WTC11 (cell line): ENCODE results near the gene UNC50. TPM values are rescaled to one million over a fixed set of nuclear protein-coding genes. Genes with fewer than 3 reads are reported as not detected.

Experiments
- ATAC-seq: fragments of 200-7000 bp; cut with Tn5 transposase; 2 replicates; pipeline ENCODE4 v1.10.0; 2021; ENCODE audit warnings: mild to moderate bottlenecking, moderate library complexity
- CTCF ChIA-PET: fragments of 300-600 bp; sonication (Branson Sonifier 250); formaldehyde crosslinking; loops from one replicate; lab custom pipeline; 2021; ENCODE audit warnings: antibody characterized with exemption; lab: Charles Lee
- POLR2A ChIA-PET: fragments of 350-600 bp; sonication (Branson Sonifier 250); formaldehyde crosslinking; loops from one replicate; lab custom pipeline; 2021; ENCODE audit warnings: antibody characterized with exemption; lab: Charles Lee
- DNase-seq: peaks from one replicate; pipeline ENCODE4 v3.0.0; 2021; ENCODE audit warnings: low spot score
- H3K27ac Mint-ChIP-seq: 2 replicates; pipeline ENCODE4 v1.8.0; 2021; ENCODE audit warnings: mixed read lengths
- H3K27me3 Mint-ChIP-seq: 2 replicates; pipeline ENCODE4 v1.8.0; 2021; ENCODE audit warnings: low read depth, mild to moderate bottlenecking, moderate library complexity, mixed read lengths
- H3K36me3 Mint-ChIP-seq: 2 replicates; pipeline ENCODE4 v1.8.0; 2021; ENCODE audit warnings: mixed read lengths
- H3K4me1 Mint-ChIP-seq: 2 replicates; pipeline ENCODE4 v1.8.0; 2022; ENCODE audit warnings: mixed read lengths
- H3K4me3 Mint-ChIP-seq: 2 replicates; pipeline ENCODE4 v1.8.0; 2021; ENCODE audit warnings: mild to moderate bottlenecking, moderate library complexity, mixed read lengths
- H3K9me3 Mint-ChIP-seq: 2 replicates; pipeline ENCODE4 v1.8.0; 2021; ENCODE audit warnings: mixed read lengths
- ATF6 ChIP-seq: sonication (generic); formaldehyde crosslinking; IDR thresholded peaks from 2 replicates; pipeline ENCODE4 v1.8.1; 2023; ENCODE audit warnings: mild to moderate bottlenecking, missing genetic modification reagents
- CREB1 ChIP-seq: sonication (generic); formaldehyde crosslinking; IDR thresholded peaks from 2 replicates; pipeline ENCODE4 v1.8.0; 2023; ENCODE audit warnings: mild to moderate bottlenecking, missing genetic modification reagents
- CREM ChIP-seq: sonication (generic); formaldehyde crosslinking; IDR thresholded peaks from 2 replicates; pipeline ENCODE4 v1.8.1; 2022; ENCODE audit warnings: mild to moderate bottlenecking, missing genetic modification reagents, moderate library complexity
- ELF4 ChIP-seq: sonication (generic); formaldehyde crosslinking; IDR thresholded peaks from 2 replicates; pipeline ENCODE4 v1.8.1; 2022; ENCODE audit warnings: low read depth, mild to moderate bottlenecking, moderate library complexity, missing genetic modification reagents
- ESRRA ChIP-seq: sonication (generic); formaldehyde crosslinking; IDR thresholded peaks from 2 replicates; pipeline ENCODE4 v1.8.1; 2022; ENCODE audit warnings: mild to moderate bottlenecking, missing genetic modification reagents, borderline replicate concordance
- ETV6 ChIP-seq: sonication (generic); formaldehyde crosslinking; IDR thresholded peaks from 2 replicates; pipeline ENCODE4 v1.8.1; 2022; ENCODE audit warnings: mild to moderate bottlenecking, missing genetic modification reagents
- GTF2I ChIP-seq: fragments of 250-450 bp; sonication (Bioruptor Pico); conservative IDR thresholded peaks from 2 replicates; pipeline ENCODE4 v1.4.0; 2021; ENCODE audit warnings: mild to moderate bottlenecking
- MLX ChIP-seq: sonication (generic); formaldehyde crosslinking; IDR thresholded peaks from 2 replicates; pipeline ENCODE4 v1.8.1; 2023; ENCODE audit warnings: mild to moderate bottlenecking, missing genetic modification reagents, moderate library complexity
- MXD4 ChIP-seq: fragments of 250-450 bp; sonication (Bioruptor Pico); IDR thresholded peaks from 2 replicates; pipeline ENCODE4 v1.8.0; 2021; ENCODE audit warnings: mild to moderate bottlenecking, moderate library complexity, borderline replicate concordance
- MYBL2 ChIP-seq: sonication (generic); formaldehyde crosslinking; IDR thresholded peaks from 2 replicates; pipeline ENCODE4 v1.8.1; 2023; ENCODE audit warnings: mild to moderate bottlenecking, moderate library complexity, missing genetic modification reagents
- RELA ChIP-seq: sonication (generic); formaldehyde crosslinking; IDR thresholded peaks from 2 replicates; pipeline ENCODE4 v1.8.1; 2022; ENCODE audit warnings: missing genetic modification reagents, mild to moderate bottlenecking, borderline replicate concordance
- RORB ChIP-seq: fragments of 250-450 bp; sonication (Bioruptor Pico); IDR thresholded peaks from 2 replicates; pipeline ENCODE4 v1.9.0; 2021; ENCODE audit warnings: mild to moderate bottlenecking
- SMAD3 ChIP-seq: sonication (generic); formaldehyde crosslinking; IDR thresholded peaks from 2 replicates; pipeline ENCODE4 v1.8.0; 2022; ENCODE audit warnings: missing genetic modification reagents, mild to moderate bottlenecking, borderline replicate concordance
- TEAD1 ChIP-seq: sonication (generic); formaldehyde crosslinking; IDR thresholded peaks from 2 replicates; pipeline ENCODE4 v1.8.0; 2022; ENCODE audit warnings: mild to moderate bottlenecking, missing genetic modification reagents
- TEAD4 ChIP-seq: sonication (generic); formaldehyde crosslinking; IDR thresholded peaks from 2 replicates; pipeline ENCODE4 v1.8.0; 2022; ENCODE audit warnings: mild to moderate bottlenecking, missing genetic modification reagents
- ZBTB43 ChIP-seq: sonication (generic); formaldehyde crosslinking; IDR thresholded peaks from 2 replicates; pipeline ENCODE4 v1.8.1; 2023; ENCODE audit warnings: mild to moderate bottlenecking, missing genetic modification reagents
- ZNF263 ChIP-seq: sonication (generic); formaldehyde crosslinking; IDR thresholded peaks from 2 replicates; pipeline ENCODE4 v1.8.1; 2022; ENCODE audit warnings: low read depth, mild to moderate bottlenecking, moderate library complexity, missing genetic modification reagents
- ZSCAN18 ChIP-seq: fragments of 250-450 bp; sonication (Bioruptor Pico); IDR thresholded peaks from 2 replicates; pipeline ENCODE4 v2.1.2; 2022; ENCODE audit warnings: mild to moderate bottlenecking, moderate library complexity
- total RNA-seq: library from RNA; stranded (reverse); gene quantifications from 3 replicates; pipeline ENCODE4 v1.2.3, GENCODE V29; 2021
- TF ChIP-seq, protein P1 (sequence below): sonication (generic); formaldehyde crosslinking; IDR thresholded peaks from 2 replicates; pipeline ENCODE4 v1.8.1; 2023; ENCODE audit warnings: mild to moderate bottlenecking, missing genetic modification reagents, moderate library complexity
- TF ChIP-seq, protein P2 (sequence below): fragments of 250-450 bp; sonication (Bioruptor Pico); IDR thresholded peaks from 2 replicates; pipeline ENCODE4 v1.9.0; 2021; ENCODE audit warnings: mild to moderate bottlenecking
- TF ChIP-seq, protein P3 (sequence below): fragments of 250-450 bp; sonication (Bioruptor Pico); IDR thresholded peaks from 2 replicates; pipeline ENCODE4 v1.9.0; 2021; ENCODE audit warnings: mild to moderate bottlenecking
- TF ChIP-seq, protein P4 (sequence below): fragments of 200-600 bp; IDR thresholded peaks from 2 replicates; pipeline ENCODE4 v1.8.0; 2022; ENCODE audit warnings: antibody characterized with exemption

UNC50 gene
- total RNA-seq, 1 experiment from 2014 or later = 26.7 TPM

- ATAC-seq (no peak), DNase-seq (no peak)
- POLR2A ChIA-PET = no interaction called here
- Mint-ChIP-seq H3K4me3 (no peak overlapping the region), H3K9me3 (no peaks in the 10 kb centered on the region), H3K27me3 (no peaks in the 10 kb centered on the region), H3K4me1 (no peaks in the 10 kb centered on the region), H3K36me3 (peaks cover 13% of the 10 kb centered on the region; the same call in 1 of the 2 replicates), H3K27ac (no peak overlapping the region)
- TF ChIP-seq RELA (CRISPR knock-in tag) (no peak), ZSCAN18 (CRISPR knock-in tag) (no peak), ATF6 (CRISPR knock-in tag) (no peak), MLX (CRISPR knock-in tag) (no peak), SMAD3 (CRISPR knock-in tag) (no peak), GTF2I (CRISPR knock-in tag) (no peak), MYBL2 (CRISPR knock-in tag) (no peak), ZBTB43 (CRISPR knock-in tag) (no peak)
- TF ChIP-seq, protein P1, sequence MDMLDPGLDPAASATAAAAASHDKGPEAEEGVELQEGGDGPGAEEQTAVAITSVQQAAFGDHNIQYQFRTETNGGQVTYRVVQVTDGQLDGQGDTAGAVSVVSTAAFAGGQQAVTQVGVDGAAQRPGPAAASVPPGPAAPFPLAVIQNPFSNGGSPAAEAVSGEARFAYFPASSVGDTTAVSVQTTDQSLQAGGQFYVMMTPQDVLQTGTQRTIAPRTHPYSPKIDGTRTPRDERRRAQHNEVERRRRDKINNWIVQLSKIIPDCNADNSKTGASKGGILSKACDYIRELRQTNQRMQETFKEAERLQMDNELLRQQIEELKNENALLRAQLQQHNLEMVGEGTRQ (CRISPR knock-in tag) = no peak
- TF ChIP-seq, protein P2, sequence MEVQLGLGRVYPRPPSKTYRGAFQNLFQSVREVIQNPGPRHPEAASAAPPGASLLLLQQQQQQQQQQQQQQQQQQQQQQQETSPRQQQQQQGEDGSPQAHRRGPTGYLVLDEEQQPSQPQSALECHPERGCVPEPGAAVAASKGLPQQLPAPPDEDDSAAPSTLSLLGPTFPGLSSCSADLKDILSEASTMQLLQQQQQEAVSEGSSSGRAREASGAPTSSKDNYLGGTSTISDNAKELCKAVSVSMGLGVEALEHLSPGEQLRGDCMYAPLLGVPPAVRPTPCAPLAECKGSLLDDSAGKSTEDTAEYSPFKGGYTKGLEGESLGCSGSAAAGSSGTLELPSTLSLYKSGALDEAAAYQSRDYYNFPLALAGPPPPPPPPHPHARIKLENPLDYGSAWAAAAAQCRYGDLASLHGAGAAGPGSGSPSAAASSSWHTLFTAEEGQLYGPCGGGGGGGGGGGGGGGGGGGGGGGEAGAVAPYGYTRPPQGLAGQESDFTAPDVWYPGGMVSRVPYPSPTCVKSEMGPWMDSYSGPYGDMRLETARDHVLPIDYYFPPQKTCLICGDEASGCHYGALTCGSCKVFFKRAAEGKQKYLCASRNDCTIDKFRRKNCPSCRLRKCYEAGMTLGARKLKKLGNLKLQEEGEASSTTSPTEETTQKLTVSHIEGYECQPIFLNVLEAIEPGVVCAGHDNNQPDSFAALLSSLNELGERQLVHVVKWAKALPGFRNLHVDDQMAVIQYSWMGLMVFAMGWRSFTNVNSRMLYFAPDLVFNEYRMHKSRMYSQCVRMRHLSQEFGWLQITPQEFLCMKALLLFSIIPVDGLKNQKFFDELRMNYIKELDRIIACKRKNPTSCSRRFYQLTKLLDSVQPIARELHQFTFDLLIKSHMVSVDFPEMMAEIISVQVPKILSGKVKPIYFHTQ (CRISPR knock-in tag) = no peak
- TF ChIP-seq, protein P3, sequence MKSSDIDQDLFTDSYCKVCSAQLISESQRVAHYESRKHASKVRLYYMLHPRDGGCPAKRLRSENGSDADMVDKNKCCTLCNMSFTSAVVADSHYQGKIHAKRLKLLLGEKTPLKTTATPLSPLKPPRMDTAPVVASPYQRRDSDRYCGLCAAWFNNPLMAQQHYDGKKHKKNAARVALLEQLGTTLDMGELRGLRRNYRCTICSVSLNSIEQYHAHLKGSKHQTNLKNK (CRISPR knock-in tag) = no peak
- TF ChIP-seq, protein P4, sequence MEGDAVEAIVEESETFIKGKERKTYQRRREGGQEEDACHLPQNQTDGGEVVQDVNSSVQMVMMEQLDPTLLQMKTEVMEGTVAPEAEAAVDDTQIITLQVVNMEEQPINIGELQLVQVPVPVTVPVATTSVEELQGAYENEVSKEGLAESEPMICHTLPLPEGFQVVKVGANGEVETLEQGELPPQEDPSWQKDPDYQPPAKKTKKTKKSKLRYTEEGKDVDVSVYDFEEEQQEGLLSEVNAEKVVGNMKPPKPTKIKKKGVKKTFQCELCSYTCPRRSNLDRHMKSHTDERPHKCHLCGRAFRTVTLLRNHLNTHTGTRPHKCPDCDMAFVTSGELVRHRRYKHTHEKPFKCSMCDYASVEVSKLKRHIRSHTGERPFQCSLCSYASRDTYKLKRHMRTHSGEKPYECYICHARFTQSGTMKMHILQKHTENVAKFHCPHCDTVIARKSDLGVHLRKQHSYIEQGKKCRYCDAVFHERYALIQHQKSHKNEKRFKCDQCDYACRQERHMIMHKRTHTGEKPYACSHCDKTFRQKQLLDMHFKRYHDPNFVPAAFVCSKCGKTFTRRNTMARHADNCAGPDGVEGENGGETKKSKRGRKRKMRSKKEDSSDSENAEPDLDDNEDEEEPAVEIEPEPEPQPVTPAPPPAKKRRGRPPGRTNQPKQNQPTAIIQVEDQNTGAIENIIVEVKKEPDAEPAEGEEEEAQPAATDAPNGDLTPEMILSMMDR = no peak
- CTCF ChIA-PET = no interaction called here
These were observed 25.9 kb upstream of the UNC50 start for GRCh38 chr2:98582523-98582922.

GRCh38 chr2:98583276-98583675 is 25.1 kb upstream of the UNC50 start:
- H3K4me3 Mint-ChIP-seq = no peak overlapping the region
- H3K4me1 Mint-ChIP-seq = no peaks in the 10 kb centered on the region
- ATAC-seq (no peak), DNase-seq (no peak)
- ChIA-PET CTCF (interaction anchor here (1.4 kb wide), 1 partner anchor 14 kb away, joined by 3 read pairs; no protein-coding TSS in a partner anchor), POLR2A (no interaction called here)
- no peaks in the 10 kb centered on the region for H3K27me3 Mint-ChIP-seq
- no peak overlapping the region for H3K27ac Mint-ChIP-seq
- H3K9me3 Mint-ChIP-seq = no peaks in the 10 kb centered on the region
- no peak for TF ChIP-seq TEAD1 (CRISPR knock-in tag)
- no peak for TF ChIP-seq ESRRA
- TF ChIP-seq TEAD4 (CRISPR knock-in tag) = no peak
- no peak for TF ChIP-seq CREM (CRISPR knock-in tag)
- TF ChIP-seq MXD4 (CRISPR knock-in tag) = no peak
- TF ChIP-seq CREB1 (CRISPR knock-in tag) = no peak
- TF ChIP-seq RORB (CRISPR knock-in tag) = no peak
- no peak for TF ChIP-seq ETV6 (CRISPR knock-in tag)
- TF ChIP-seq ELF4 (CRISPR knock-in tag) = no peak
- TF ChIP-seq ZNF263 (CRISPR knock-in tag) = no peak
- H3K36me3 Mint-ChIP-seq = peaks cover 9% of the 10 kb centered on the region; the same call in 1 of the 2 replicates
